IPS DF 19.7 (cell line): Measurements from ENCODE around the gene SLC9A3.

Source experiments
- DNase-seq: peaks from one replicate; pipeline ENCODE4 v3.0.0-alpha.2; 2013; ENCODE audit warnings: low read depth, low spot score

SLC9A3 gene

GRCh38 chr5:462051-462481 lies 62.2 kb downstream of the SLC9A3 start:
- DNase-seq, result no peak

GRCh38 chr5:460273-460625 lies 64.0 kb downstream of the SLC9A3 start:
- DNase-seq, result no peak

- DNase-seq, result no peak
Measured at GRCh38 chr5:459562-460272, 64.5 kb downstream of the SLC9A3 start.

- DNase-seq, result no peak
Measured at GRCh38 chr5:458547-459353, 65.5 kb downstream of the SLC9A3 start.

GRCh38 chr5:457195-457961 lies 66.9 kb downstream of the SLC9A3 start:
- DNase-seq, result no peak

- DNase-seq, result no peak
Measured at GRCh38 chr5:456351-457194, 67.7 kb downstream of the SLC9A3 start.

GRCh38 chr5:455806-456205 lies 68.4 kb downstream of the SLC9A3 start:
- DNase-seq, result no peak

- DNase-seq, result no peak
Measured at GRCh38 chr5:454936-455335, 69.3 kb downstream of the SLC9A3 start.

- DNase-seq, result no peak
Measured at GRCh38 chr5:453725-454481, 70.3 kb downstream of the SLC9A3 start.

- DNase-seq, result no peak
Measured at GRCh38 chr5:452978-453710, 71.1 kb downstream of the SLC9A3 start.

- no peak for DNase-seq
Measured at GRCh38 chr5:451587-452458, 72.4 kb downstream of the SLC9A3 start.

GRCh38 chr5:449151-449550 lies 75.1 kb downstream of the SLC9A3 start:
- DNase-seq, result no peak

- no peak for DNase-seq
Measured at GRCh38 chr5:448766-449090, 75.5 kb downstream of the SLC9A3 start.

- DNase-seq, result no peak
Measured at GRCh38 chr5:448061-448765, 76.0 kb downstream of the SLC9A3 start.

- no peak for DNase-seq
Measured at GRCh38 chr5:447501-447900, 76.7 kb downstream of the SLC9A3 start.

- no peak for DNase-seq
Measured at GRCh38 chr5:446883-447263, 77.4 kb downstream of the SLC9A3 start.

- DNase-seq, result no peak
Measured at GRCh38 chr5:446066-446882, 78.0 kb downstream of the SLC9A3 start.

- no peak for DNase-seq
Measured at GRCh38 chr5:445591-445990, 78.7 kb downstream of the SLC9A3 start.
